Upper lobe of left lung (tissue), 4 donors: Measurements from ENCODE around the gene NDRG4.

Source experiments
- EP300 ChIP-seq, 4 donors: sonication (generic); formaldehyde crosslinking; IDR thresholded peaks; one replicate each; pipeline ENCODE4 v1.5.1; 2017; ENCODE audit warnings: antibody characterized with exemption in 4 of 4, control low read depth in 2 of 4
- TF ChIP-seq, protein P1 (sequence below), 6 experiments: fragments of 450-650 bp in 4 of 6; fragments of 200-600 bp in 2 of 6; sonication (generic) in 2 of 6; IDR thresholded peaks; one replicate each; pipeline ENCODE4 v1.5.1; 2016 to 2019; ENCODE audit warnings: antibody characterized with exemption in 6 of 6

DNA sequence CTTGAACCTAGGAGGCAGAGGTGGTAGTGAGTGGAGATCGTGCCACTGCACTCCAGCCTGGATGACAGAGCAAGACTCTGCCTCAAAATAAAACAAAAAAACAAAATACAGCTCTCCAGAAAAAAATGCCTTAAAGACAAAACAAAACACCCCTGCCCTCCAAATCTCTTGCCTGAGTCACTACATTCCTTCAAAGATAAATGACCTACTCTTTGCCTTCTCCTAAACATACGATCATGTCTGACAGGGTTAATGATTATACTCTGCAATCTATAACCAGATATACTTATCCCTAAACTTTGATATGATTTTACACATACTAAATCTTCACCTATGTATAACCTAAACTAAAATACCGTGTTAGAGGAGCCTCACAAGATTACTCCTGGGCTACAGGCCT, 13.9 kb downstream of the NDRG4 start:
- TF ChIP-seq, protein P1, sequence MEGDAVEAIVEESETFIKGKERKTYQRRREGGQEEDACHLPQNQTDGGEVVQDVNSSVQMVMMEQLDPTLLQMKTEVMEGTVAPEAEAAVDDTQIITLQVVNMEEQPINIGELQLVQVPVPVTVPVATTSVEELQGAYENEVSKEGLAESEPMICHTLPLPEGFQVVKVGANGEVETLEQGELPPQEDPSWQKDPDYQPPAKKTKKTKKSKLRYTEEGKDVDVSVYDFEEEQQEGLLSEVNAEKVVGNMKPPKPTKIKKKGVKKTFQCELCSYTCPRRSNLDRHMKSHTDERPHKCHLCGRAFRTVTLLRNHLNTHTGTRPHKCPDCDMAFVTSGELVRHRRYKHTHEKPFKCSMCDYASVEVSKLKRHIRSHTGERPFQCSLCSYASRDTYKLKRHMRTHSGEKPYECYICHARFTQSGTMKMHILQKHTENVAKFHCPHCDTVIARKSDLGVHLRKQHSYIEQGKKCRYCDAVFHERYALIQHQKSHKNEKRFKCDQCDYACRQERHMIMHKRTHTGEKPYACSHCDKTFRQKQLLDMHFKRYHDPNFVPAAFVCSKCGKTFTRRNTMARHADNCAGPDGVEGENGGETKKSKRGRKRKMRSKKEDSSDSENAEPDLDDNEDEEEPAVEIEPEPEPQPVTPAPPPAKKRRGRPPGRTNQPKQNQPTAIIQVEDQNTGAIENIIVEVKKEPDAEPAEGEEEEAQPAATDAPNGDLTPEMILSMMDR (IDR thresholded peaks at IDR 0.05), result no peak
- no peak for TF ChIP-seq EP300 (IDR thresholded peaks at IDR 0.05)
